Measurements from ENCODE around the gene HID1. TPM values are rescaled to one million over a fixed set of nuclear protein-coding genes. Genes with fewer than 3 reads are reported as not detected.

Gene HID1
- total RNA-seq, 1 experiment from 2014 or later, result 43.8 TPM

DNA sequence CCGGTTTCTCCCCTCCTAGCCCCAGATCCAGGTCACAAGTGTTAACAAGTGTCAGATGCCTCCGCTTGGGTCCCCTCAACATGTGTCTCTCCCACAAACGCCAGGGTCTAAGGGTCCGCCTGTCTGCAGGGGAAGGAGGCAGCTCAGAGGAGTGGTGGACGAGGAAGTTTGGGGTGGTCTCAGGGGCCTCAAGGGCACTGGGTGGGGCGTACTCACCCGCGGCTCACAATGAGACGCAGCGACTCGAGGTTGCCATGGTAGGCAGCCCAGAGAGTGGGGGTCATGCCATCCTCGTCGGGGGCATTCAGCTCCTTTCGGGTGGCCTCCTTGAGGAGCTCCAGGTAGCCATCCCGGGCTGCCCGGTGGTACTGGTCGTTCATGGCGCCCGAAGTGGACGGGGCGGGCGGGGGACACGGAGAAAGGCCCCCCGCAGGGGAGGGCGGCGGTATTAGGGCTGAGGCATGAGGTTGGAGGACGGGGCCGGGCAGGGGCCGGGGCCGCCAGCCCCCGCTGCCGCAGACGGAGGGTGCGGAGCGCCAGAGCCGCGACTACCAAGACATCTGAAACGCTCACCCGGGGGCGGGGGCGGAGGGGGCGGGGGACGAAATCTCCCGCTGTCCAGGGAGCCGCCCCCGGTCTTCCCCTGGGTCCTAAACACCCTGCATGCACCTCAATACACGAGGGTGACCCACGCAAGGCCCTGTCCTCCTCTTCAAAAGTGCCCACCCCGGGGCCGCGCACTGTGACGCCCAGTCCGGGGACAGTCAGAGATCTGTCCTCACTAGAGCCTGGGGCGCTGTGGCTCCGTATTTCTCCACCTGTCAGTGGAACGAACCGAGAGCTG, 49.6 kb downstream of the HID1 start, which contains the start of gene USH1G:
Gene USH1G (minus strand): TSS at position 562 of the 844 bp plus-strand sequence. CDS start 182 bp downstream, at position 380.
- DNase-seq (ENCODE audit: low read depth, low spot score) (no peak), ATAC-seq (peak; percentile 72)
- Histone ChIP-seq H3K4me2 (ENCODE audit: low read length) (peak within 1 kb of the TSS; percentile 97), H3K9ac (ENCODE audit: low read length) (peak within 1 kb of the TSS; percentile 64), H3K4me1 (ENCODE audit: control insufficient read depth in 1 of 2, insufficient read depth in 2 of 2, low read length in 2 of 2) (peaks cover 16 to 34% of the 10 kb centered on the region in 2 experiments), H3K9me3 (ENCODE audit: control insufficient read depth in 1 of 2, insufficient read depth in 1 of 2, low read depth in 1 of 2, low read length in 2 of 2) (no peaks in the 10 kb centered on the region), H3K36me3 (ENCODE audit: control insufficient read depth in 1 of 2, insufficient read depth in 2 of 2, low read length in 2 of 2) (peaks cover 0 to 2% of the 10 kb centered on the region in 2 experiments; a peak in 1 of 4 replicates), H3K4me3 (replicated peaks in 1 of 2; ENCODE audit: low read depth in 1 of 2, low read length in 2 of 2) (peak within 1 kb of the TSS; percentile 58 to 65), H3K79me2 (ENCODE audit: insufficient read depth, low read length) (no peaks in the 10 kb centered on the region), H3K27me3 (ENCODE audit: insufficient read depth, low read length) (peaks cover 4% of the 10 kb centered on the region; the same call in 1 of the 2 replicates), H2AFZ (ENCODE audit: low read depth, low read length, poor library complexity, severe bottlenecking) (peak within 1 kb of the TSS; percentile 78), H3K9me2 (ENCODE audit: insufficient read depth) (no peaks in the 10 kb centered on the region), H4K20me1 (ENCODE audit: insufficient read depth) (no peaks in the 10 kb centered on the region), H3K27ac (ENCODE audit: low read depth, low read length) (peak within 1 kb of the TSS; percentile 26; the same call in 1 of the 2 replicates)
- ChIA-PET POLR2A (interaction anchor here (0.9 kb wide), 1 partner anchor 50 kb away, joined by 4 read pairs; the partner anchor contains the start of gene FDXR), RAD21 (ENCODE audit: low non-redundant PET in 1 of 2, low total read pairs in 2 of 2, uncharacterized antibody in 2 of 2, unreplicated experiment in 2 of 2) (interaction anchor here in 1 of 2 experiments (0.6 to 0.8 kb wide), 2 partner anchors 35 to 49 kb away, joined by 6 to 10 read pairs; no protein-coding TSS in a partner anchor), CTCF (interaction anchor here (0.6 to 2.8 kb wide), 8 partner anchors 11 to 318 kb away, joined by 3 to 20 read pairs (median 4); partner anchors contain the start of gene FDXR)
- TF ChIP-seq, protein P1, sequence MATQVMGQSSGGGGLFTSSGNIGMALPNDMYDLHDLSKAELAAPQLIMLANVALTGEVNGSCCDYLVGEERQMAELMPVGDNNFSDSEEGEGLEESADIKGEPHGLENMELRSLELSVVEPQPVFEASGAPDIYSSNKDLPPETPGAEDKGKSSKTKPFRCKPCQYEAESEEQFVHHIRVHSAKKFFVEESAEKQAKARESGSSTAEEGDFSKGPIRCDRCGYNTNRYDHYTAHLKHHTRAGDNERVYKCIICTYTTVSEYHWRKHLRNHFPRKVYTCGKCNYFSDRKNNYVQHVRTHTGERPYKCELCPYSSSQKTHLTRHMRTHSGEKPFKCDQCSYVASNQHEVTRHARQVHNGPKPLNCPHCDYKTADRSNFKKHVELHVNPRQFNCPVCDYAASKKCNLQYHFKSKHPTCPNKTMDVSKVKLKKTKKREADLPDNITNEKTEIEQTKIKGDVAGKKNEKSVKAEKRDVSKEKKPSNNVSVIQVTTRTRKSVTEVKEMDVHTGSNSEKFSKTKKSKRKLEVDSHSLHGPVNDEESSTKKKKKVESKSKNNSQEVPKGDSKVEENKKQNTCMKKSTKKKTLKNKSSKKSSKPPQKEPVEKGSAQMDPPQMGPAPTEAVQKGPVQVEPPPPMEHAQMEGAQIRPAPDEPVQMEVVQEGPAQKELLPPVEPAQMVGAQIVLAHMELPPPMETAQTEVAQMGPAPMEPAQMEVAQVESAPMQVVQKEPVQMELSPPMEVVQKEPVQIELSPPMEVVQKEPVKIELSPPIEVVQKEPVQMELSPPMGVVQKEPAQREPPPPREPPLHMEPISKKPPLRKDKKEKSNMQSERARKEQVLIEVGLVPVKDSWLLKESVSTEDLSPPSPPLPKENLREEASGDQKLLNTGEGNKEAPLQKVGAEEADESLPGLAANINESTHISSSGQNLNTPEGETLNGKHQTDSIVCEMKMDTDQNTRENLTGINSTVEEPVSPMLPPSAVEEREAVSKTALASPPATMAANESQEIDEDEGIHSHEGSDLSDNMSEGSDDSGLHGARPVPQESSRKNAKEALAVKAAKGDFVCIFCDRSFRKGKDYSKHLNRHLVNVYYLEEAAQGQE (IDR thresholded peaks at IDR 0.05; ENCODE audit: low read depth), result no peak
- peak; percentile 79 for TF ChIP-seq EGR1 (IDR thresholded peaks at IDR 0.05; ENCODE audit: low read depth)
- intact Hi-C loops (cut with micrococcal nuclease), result loop anchor here (1.0 kb wide), 1 partner anchor 35 kb away; no protein-coding TSS in a partner anchor
- no TSS peak for BruUV-seq (replicated peaks)
